ENCODE measurements around the gene LRWD1.
A peak's percentile ranks its signal among the peaks of the same experiment; 100 is the strongest.
"Not testable (repeated sequence)": the region's sequence is repeated elsewhere in the genome, so short reads cannot be mapped to it uniquely, and the experiment has no call there.

The LRWD1 gene

DNA sequence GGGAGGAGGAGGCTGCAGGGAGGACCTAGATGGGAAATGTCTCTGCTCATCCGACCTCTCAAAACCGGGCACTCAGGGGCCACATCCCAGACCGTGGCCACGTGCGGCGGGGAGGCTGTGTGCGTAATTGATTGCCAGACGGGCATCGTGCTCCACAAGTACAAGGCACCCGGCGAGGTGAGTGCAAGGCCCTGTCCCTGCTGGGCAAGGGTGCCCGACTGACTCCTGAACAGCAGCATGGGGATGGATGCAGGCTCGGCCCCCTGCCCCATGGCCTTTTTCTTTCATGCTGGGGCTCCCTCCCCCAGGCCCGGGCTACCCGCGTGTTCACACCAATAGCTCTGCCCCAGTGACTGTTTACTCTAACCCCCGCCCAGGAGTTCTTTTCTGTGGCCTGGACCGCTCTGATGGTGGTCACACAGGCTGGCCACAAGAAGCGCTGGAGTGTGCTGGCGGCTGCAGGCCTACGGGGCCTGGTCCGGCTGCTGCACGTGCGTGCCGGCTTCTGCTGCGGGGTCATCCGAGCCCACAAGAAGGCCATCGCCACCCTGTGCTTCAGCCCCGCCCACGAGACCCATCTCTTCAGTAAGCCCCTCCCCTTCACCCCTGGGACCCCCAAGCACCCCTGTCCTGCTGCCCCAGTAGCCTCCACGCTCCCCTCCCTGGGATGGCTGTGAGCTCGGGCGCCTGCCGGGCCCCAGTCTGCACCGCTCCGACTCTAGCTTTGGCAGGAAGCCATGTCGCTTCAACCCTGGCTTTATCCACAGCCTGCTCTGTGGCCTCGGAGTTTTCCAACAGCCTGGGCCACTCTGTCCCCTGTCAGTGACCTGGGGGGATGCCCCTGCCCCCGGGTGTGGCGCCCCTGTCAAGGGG lies 3.9 kb downstream of the LRWD1 start:
- DNase-seq (ENCODE audit: low read depth), result no peak

DNA sequence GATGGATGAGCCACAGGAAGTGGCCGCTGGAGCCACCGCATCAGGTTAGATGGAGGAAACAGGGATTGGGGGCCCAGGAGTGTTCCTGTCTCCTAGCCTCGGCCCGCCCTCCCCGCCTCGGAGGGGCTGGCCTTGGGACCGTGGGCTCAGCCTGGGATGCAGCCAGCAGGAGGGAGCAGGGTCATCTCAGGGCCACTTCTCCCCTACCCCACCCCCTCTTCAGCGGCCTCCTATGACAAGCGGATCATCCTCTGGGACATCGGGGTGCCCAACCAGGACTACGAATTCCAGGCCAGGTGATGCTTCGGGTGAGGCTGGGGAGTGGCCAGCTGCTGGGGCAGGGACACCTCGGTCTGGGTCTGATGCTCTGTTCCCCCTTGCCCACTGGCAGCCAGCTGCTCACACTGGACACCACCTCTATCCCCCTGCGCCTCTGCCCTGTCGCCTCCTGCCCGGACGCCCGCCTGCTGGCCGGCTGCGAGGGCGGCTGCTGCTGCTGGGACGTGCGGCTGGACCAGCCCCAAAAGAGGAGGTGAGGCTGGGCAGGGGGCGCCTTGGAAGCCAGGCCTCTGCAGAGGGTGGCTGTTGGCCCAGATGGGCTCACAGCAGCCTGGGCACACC lies 4.7 kb downstream of the LRWD1 start:
- no peak for DNase-seq (ENCODE audit: low read depth)

DNA sequence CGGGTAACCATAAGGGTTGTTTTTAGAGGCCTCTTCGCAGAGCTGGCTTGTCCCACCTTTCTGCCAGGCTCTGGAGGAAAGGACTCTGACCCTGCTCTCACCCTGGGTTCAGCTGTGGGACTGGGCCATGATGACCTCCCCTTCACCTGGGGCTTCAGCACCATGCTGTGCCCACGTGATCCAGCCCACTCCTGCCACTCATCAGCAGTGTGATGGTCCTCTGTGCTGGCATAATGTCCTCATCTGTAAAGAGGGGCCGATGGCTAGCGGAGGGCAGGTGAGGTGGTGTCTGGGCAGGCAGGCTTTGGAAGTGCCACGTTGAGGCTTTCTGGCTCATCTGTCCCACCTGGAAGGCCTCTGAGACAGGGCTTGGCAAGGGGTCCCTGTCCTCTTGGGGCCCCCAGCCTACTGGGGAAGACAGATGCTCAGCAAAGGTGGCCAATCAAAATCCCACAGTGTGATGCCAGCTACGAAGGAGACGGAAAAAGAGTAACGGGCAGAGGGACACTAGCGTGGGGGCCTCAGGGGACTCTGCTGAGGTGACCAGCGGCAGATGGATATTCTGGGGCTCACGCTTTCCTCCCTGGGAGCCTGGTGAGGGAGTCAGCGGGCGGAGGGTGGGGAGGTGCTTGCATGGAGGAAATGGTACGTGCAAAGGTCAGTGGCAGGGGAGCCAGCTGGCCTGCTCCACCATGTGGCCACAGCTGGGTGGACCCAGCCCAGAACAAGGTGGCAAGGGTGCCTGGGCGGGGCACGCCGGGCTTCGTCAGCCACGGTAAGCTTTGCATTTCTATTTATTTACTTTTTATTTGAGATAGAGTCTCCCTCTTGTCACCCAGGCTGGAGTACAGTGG lies 5.4 kb downstream of the LRWD1 start:
- no peak for DNase-seq (ENCODE audit: low read depth)

DNA sequence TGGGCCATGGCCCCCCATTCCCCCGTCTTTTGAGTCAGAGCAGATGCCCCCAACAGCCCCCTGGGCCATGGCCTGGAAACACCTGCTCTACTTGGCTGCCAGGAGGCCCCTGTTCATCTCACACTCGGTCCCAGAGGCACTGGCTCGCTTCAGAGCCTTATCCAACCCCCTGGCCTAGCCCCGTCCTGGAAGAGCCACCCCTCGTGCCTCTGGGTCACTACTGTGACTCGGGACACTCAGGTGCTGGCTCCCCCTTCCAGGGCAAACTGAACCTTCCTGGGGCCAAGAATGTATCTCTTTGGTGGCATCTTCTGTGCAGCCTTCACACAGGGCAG lies 7.0 kb downstream of the LRWD1 start:
- DNase-seq (ENCODE audit: low read depth), result no peak

DNA sequence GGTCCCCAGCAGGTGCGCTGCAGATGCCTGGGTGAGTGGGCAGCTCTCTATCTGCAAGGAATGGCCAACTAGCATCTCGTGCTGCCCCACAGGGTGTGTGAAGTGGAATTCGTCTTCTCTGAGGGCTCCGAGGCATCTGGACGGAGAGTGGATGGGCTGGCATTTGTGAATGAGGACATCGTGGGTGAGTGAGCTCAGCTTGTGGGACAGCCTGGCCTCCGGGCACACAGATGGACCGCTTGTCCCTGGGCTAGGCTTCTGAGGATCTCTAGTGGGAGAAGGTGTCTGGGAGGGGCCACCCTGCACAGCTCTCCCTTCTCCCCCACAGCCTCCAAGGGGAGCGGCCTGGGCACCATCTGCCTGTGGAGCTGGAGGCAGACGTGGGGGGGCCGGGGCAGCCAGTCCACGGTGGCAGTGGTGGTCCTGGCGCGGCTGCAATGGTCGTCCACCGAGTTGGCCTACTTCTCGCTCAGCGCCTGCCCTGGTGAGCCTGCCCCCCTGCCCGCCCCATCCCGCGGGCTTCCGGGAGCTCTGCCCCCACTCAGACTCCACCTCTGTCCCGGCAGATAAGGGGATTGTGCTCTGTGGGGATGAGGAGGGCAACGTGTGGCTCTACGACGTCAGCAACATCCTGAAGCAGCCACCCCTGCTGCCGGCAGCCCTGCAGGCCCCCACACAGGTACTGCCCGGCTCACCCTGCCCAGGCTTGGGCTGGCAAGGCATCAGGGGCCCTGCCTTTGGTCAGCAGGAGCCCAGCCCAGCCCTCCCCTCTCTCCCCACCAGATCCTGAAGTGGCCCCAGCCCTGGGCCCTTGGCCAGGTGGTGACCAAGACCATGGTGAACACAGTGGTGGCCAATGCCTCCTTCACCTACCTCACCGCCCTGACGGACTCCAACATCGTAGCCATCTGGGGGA lies 7.6 kb downstream of the LRWD1 start:
- DNase-seq (ENCODE audit: low read depth), result no peak

DNA sequence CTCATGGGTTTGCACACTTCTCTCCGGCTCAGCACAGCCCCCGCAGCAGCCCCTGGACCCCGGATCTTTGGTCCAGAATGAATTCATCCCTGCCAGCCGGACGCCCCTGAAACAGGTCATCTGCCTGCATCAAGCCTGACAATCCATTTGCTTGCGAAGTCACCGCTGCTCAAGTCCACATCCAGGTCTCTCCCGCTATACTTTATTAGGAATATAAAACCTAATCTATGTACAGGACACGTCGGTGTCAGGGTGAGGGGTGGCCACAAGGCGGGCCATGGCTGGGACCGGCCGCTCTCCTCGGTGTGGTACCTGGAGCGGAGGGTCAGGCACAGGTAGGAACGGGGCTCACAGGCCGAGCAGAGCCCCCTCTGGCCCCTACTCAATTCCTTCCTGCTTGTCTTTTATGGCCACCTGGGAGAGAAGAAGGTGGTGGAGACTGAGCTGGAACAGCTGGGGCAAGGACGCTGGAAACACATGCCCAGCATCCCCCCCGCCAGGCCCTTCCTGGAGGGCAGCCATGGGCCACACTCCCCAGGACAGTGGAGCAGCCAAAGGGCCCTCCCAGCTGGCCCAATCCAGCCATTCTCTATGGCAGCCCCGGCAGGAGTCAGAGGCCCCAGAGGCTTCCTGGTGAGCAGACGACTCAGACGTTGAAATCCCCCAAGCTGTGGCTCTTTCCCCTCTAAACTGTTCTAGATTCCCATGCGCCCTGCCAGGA lies 8.6 kb downstream of the LRWD1 start:
- DNase-seq (ENCODE audit: low read depth), result no peak

DNA sequence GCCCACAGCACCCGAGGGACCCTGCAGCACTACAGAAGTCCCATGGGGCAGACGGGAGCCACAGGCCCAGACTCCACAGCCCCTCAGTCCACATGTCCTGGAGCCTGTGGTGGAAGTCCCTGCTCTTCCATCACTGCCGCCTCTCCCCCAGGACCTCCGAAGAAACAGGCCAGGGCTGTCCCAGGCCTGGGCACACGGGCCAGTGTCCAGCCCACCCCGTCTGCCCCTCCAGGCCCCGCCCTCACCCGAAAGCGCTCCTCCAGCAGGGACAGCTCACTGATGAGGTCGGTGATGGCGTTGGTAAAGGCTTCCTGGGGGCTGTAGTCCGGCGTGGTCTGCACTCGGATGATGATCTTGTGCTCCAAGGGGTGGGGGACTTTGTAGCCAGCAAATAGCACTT lies 9.3 kb downstream of the LRWD1 start:
- DNase-seq (ENCODE audit: low read depth), result not testable (repeated sequence)

DNA sequence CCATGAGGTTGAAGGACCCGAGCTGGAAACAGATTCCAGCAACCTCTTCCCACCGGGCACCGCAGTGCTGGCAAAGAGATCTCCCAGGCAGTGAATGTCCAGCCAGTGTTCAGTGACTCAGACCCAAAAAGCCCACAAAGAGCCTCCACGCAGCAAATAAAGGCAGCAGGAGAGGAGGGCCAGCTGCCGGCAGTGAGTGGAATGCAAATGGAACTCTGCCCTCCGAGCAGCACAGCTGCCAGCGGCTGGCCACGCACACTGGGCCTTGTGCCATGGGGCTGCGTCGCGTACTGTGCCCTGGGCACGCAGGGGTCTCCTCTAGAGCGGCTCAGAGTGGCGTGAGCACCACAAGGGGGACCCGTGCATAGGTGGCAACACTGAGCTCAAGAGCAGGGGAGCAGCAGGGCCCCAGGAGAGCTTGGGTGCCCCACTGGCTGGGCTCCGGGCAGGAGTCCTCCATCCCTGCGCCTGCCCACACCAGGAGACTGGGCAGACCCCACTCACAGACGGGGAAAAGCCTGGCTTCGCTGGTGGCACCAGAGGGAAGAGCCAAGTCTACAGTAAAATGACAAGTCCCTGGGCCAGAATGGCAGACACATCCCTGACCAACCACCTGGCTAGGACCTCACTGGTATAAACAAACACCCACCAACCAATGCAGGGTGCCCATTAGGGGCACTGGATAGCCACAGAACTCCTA lies 10.1 kb downstream of the LRWD1 start:
- not testable (repeated sequence) for DNase-seq (ENCODE audit: low read depth)

DNA sequence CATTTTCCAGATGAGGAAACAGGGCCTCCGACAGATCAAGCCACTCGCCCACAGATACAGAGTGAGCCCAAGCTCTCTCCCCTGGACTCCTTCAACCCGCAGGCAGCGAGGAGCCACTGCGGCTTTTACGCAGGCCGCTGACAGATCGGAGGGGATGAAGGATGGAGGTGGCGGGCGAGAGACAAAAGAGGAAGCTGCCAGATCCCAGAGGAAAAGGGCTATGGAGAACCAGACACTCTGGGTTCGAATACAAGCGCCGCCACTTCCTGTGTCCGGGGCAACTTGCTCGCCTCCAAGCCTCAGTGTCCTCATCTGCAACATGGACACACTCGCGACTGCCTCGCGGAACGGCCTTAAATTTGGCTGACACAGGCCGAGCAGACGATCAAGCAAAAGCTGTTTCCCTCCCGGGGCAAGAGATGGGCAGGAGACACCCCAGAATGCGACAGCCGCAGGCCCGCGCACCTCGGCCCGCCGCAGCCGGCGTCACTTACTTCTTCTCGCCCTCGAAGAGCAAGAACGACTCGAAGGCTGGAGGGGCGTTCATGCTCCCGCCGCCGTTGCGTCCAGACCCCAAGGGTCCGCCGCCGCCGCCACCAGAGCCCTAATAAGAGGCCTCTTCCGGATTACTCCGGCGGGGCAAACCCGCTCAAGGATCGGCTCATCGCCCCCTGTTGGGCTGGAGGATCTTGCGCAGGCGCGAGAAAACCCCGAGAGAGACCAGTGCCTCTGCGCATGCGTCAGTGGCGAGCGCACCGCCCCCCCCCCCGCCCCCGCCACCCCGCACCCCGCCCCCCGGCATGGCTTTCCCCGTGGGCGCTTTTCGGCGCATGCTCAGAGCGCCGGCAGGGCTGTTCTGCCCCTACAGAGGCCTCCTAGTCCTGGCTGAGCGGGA lies 13.8 kb downstream of the LRWD1 start, which contains the start of gene POLR2J:
TSS of gene POLR2J (minus strand) at position 609 of the 895 bp plus-strand sequence. CDS start at position 547, 62 bp downstream.
- peak; percentile 85 for DNase-seq (ENCODE audit: low read depth)

DNA sequence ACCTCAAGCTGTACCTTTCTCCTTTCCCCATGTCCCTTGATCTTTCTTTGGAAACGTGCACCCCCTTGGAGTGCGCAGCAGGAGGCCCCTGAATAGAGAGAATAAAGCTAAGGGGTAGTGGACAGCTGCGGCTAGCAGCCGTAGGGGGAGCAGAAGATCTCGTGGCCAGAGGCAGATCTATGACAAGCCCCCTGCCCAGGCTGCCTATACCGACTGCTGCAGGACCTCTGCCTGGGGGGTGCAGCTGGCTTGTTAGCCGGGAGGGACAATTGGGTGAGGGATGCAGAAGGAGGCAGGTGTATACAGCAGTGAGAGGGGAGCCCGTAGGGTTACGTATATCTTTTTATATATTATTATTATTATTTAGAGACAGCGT lies 14.4 kb downstream of the LRWD1 start:
- not testable (repeated sequence) for DNase-seq (ENCODE audit: low read depth)

DNA sequence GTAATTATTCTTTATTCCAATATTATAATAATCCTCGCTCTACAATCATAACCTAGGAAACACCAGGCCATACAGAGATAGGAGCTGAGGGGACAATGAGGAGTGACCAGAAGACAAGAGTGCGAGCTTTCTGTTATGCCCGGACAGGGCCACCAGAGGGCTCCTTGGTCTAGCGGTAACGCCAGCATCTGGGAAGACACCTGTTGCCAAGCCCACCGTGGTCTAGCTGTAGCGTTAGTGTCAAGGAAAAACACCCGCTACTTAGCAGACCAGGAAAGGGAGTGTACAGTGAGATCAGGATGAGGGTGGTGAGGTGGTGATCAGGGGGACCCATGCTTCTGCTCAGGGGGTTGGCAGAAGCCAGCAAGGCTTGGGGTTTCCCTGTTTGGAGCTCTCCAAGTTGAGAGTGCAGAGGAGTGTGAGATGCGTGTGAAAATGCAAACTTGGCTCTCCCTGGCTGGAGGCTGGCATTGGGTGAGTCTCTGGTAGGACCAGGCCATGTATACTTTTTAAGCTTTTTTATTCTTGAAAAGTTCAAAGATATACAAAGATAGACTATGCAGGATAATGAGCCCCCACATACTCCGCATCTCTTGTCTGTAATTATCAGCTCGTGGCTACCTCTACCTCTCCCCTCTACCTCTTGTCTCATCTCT lies 15.3 kb downstream of the LRWD1 start:
- peak; percentile 35 for DNase-seq (ENCODE audit: low read depth)

DNA sequence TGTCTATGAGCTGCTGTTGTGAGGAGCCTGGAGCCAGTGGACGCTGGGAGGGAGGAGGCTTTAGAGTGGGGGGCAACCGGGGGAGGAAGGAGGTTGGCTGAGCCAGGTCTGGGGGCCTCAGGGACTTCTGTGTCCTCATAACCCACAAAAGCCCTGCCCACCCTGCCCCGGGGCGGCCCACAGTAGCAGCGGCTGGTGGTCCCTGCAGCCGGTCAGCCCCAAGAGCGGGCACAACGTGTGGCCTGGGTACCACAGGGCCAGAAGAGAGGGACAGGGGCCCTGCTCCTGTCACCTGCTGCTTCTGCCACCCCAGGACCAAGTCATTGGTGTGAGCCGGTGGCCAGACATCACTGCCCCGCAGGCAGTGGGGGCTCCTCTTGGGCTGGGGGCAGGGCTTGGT lies 17.2 kb downstream of the LRWD1 start:
- not testable (repeated sequence) for DNase-seq (ENCODE audit: low read depth)

DNA sequence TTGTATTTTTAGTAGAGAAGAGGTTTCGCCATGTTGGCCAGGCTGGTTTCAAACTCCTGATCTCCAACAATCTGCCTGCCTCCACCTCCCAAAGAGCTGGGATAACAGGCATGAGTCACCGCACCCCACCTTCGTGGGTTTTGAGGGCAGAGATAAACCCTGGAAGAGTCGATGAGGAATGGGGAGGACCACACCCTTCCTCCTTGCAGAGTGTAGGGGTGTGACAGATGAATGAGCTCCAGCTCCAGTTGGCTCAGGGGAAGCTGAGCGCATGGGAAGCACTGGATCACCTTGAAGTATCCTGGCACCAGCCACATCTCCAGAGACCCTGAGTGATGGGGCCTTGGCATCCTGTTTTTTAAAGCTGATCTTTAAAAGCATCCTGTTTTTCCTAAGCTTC lies 19.5 kb downstream of the LRWD1 start:
- not testable (repeated sequence) for DNase-seq (ENCODE audit: low read depth)

DNA sequence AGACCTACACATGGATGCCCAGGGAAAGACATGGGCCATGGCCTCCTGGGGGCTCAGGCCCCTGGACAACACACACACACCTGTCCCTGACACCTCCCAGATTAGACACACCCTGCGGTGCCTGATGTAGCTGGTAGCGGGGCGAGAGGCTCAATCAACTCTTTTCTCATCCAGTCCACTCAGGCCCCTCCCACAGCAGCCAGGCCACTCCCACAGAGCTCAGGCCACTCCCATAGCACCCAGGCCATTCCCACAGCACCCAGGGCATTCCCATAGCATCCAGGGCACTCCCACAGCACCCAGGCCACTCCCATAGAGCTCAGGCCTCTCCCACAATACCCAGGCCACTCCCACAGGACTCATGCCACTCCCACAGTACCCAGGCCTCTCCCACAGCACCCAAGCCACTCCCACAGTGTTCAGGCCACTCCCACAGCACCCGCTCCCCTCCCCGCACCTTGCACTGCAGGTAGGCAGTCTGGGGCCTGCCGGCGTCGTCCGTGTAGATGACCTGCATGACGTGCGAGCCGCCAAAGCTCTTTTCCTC lies 25.8 kb downstream of the LRWD1 start:
- peak; percentile 71 for DNase-seq (ENCODE audit: low read depth)

DNA sequence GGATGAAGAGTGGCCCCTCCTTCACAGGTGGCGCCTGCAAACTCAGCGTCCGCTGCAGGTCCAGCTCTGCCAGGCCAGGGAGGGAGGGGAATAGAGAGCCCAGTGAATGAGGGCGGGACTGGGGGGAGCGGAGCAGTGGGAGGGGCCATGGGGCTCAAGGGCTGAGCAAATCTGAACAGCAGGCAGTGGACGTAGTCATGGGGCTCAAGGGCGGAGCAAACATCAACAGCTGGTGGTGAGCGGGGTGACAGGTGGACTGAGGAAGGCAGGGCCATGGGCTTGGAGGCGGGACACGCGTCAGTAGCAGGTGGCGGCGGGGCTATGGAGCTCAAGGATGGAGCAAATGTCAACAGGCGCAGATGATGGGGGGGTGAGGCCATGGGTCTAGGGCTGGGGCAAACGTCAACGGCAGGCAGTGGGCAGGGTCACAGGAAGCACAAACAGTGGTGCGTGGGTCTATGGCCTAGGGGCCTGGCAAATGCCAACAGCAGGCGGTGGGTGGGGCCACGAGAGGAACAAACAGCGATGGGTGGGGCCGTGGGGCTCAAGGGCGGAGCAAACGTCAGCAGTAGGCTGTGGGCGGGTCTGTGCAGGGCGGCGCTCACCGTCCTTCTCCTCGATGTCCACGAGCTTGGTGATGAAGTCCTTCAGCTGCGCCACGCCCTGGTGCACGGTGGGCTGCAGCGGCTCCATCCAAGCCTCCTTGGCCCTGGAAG lies 28.6 kb downstream of the LRWD1 start:
- not testable (repeated sequence) for DNase-seq (ENCODE audit: low read depth)

DNA sequence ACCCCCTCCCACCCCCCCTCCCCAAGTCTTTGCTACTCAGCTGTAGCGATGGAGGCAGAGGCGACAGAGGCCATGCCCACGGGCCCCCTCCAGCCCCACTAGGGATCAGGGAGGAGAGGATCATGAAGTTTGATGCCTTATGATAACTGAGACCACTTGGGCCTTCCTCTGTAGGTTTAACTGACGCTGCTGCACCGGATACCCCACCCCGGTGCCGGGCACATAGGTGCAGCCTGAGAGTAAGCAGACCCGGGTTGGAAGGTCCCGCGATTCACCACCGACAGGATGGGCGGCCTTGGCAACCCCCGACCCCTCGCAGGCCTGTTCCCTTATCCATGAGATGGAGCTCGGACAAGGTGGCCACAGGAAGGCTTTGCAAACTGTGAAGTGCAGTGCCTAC lies 29.2 kb downstream of the LRWD1 start:
- DNase-seq (ENCODE audit: low read depth), result not testable (repeated sequence)

DNA sequence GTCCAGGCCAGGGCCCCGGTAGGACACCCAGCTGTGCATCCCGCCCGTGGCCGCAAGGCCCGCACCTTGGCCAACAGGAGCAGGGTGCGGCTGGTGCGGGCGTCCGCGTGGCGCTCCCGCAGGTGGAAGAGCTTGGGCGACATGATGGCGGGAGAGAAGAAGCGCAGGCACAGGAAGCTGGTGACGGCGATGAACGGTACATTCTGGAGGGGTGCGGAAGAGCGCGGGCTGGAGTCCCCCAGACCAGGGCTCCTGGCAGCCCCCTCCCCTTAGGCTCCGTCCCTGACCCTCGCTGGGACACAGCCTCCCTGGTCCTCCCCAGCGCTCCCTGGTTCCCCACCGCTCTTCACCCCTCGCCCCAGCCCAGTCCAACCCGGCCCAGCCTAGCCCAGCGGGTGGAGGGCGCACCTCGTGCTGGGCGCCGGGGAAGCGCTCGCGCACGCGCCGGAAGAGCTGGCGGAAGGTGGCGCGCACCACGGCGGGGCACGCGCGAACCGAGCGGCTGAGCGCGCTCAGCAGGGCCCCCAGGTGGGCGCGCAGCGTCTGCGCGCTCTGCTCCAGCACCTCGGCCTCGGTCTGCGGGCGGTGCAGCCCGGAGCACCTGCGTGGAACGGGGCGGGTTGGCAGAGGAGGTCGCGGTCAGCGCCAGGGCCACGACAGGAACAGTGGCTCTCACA lies 29.8 kb downstream of the LRWD1 start:
- not testable (repeated sequence) for DNase-seq (ENCODE audit: low read depth)
